OCI-LY7 (cell line): ENCODE measurements around the gene SUMF1. TPM values are rescaled to one million over a fixed set of nuclear protein-coding genes. Genes with fewer than 3 reads are reported as not detected.

Experiments used
- BruUV-seq: library from RNA; stranded (reverse); fragments of 400-500 nt; replicated peaks from 2 replicates; lab custom pipeline; 2021; lab: Mats Ljungman, UMichigan
- CTCF ChIA-PET: fragments of 300-600 bp; sonication (Branson Sonifier 250); formaldehyde crosslinking; loops from one replicate; lab custom pipeline; 2022; ENCODE audit warnings: antibody characterized with exemption; ENCODE audit not compliant: unreplicated experiment; lab: Charles Lee
- POLR2A ChIA-PET: fragments of 300-600 bp; sonication (Branson Sonifier 250); formaldehyde crosslinking; loops from one replicate; lab custom pipeline; 2022; ENCODE audit warnings: antibody characterized with exemption; lab: Charles Lee
- DNase-seq: peaks from one replicate; pipeline ENCODE4 v3.0.0-alpha.2; 2015; ENCODE audit warnings: low spot score
- H2AFZ ChIP-seq: fragments of 200-600 bp; sonication (generic), shearing (Covaris generic); 2 replicates; pipeline ENCODE4 v1.6.1; 2014; ENCODE audit warnings: mild to moderate bottlenecking, antibody characterized with exemption, low read length, moderate library complexity
- H3K27ac ChIP-seq: fragments of 200-600 bp; sonication (generic); 2 replicates; pipeline ENCODE4 v1.5.1; 2014; ENCODE audit warnings: mixed run types, low read depth, mild to moderate bottlenecking, moderate library complexity, low read length, inconsistent platforms; ENCODE audit not compliant: poor library complexity, severe bottlenecking
- H3K36me3 ChIP-seq: fragments of 200-600 bp; sonication (generic); 2 replicates; pipeline ENCODE4 v1.6.1; 2014; ENCODE audit warnings: mild to moderate bottlenecking, antibody characterized with exemption, low read length, moderate library complexity, mixed read lengths; ENCODE audit not compliant: insufficient read depth
- H3K4me1 ChIP-seq: fragments of 200-600 bp; sonication (generic); 2 replicates; pipeline ENCODE4 v1.5.1; 2014; ENCODE audit warnings: mild to moderate bottlenecking, low read length; ENCODE audit not compliant: insufficient read depth, poor library complexity, severe bottlenecking
- H3K4me2 ChIP-seq: fragments of 200-600 bp; sonication (generic); 2 replicates; pipeline ENCODE4 v1.6.1; 2014; ENCODE audit warnings: mild to moderate bottlenecking, low read length
- H3K4me3 ChIP-seq: fragments of 200-600 bp; sonication (generic); 2 replicates; pipeline ENCODE4 v1.5.1; 2014; ENCODE audit warnings: mild to moderate bottlenecking, low read depth, low read length; ENCODE audit not compliant: poor library complexity, severe bottlenecking
- H3K79me2 ChIP-seq: fragments of 200-600 bp; sonication (generic); 2 replicates; pipeline ENCODE4 v1.6.1; 2016; ENCODE audit warnings: low read depth, mild to moderate bottlenecking, low read length, moderate library complexity, mixed read lengths; ENCODE audit not compliant: insufficient read depth
- H3K9me2 ChIP-seq: fragments of 200-600 bp; sonication (generic); 2 replicates; pipeline ENCODE4 v1.6.1; 2016; ENCODE audit warnings: mild to moderate bottlenecking, low read length, mixed read lengths; ENCODE audit not compliant: insufficient read depth
- H3K9me3 ChIP-seq: fragments of 200-600 bp; sonication (generic); 2 replicates; pipeline ENCODE4 v1.6.1; 2014; ENCODE audit warnings: mild to moderate bottlenecking, mixed run types, low read length, mixed read lengths
- H4K20me1 ChIP-seq: fragments of 200-600 bp; sonication (generic); 2 replicates; pipeline ENCODE4 v1.6.1; 2014; ENCODE audit warnings: mild to moderate bottlenecking, antibody characterized with exemption, low read length, moderate library complexity, mixed read lengths; ENCODE audit not compliant: insufficient read depth
- CTCF ChIP-seq: fragments of 200-600 bp; sonication (generic); conservative IDR thresholded peaks from 2 replicates; pipeline ENCODE4 v1.5.1; 2014; ENCODE audit warnings: mild to moderate bottlenecking, antibody characterized with exemption, low read length, moderate library complexity, mixed read lengths
- EZH2phosphoT487 ChIP-seq: fragments of 200-600 bp; sonication (generic); IDR thresholded peaks from 2 replicates; pipeline ENCODE4 v1.6.1; 2018; ENCODE audit warnings: low read depth, borderline replicate concordance, mild to moderate bottlenecking, mixed run types, antibody characterized with exemption, low read length, moderate library complexity, mixed read lengths
- intact Hi-C: fragments of 100-400 bp; cut with micrococcal nuclease; formaldehyde crosslinking; loops from one replicate; pipeline ENCODE4 v1.10.0; 2022; ENCODE audit not compliant: unreplicated experiment
- total RNA-seq, 2 experiments: library from RNA; depleted of rRNA in 1 of 2; stranded (reverse); fragments of >200 nt in 1 of 2; shearing (Covaris generic) in 1 of 2; gene quantifications; 2 replicates each; pipeline ENCODE4 v1.2.3, GENCODE V29; 2014 to 2022

Gene SUMF1
- total RNA-seq, 2 experiments from 2014 or later: 9.1 to 11.9 TPM

GRCh38 chr3:4497005-4497692, 30.1 kb upstream of the SUMF1 start:
- Histone ChIP-seq H3K4me1 (peaks cover 39% of the 10 kb centered on the region), H4K20me1 (peaks cover 9% of the 10 kb centered on the region; the same call in 1 of the 2 replicates), H3K36me3 (peaks cover 63% of the 10 kb centered on the region), H2AFZ (no peak overlapping the region), H3K4me3 (peak overlapping the region; percentile 91), H3K79me2 (peaks cover 47% of the 10 kb centered on the region), H3K9me2 (no peaks in the 10 kb centered on the region), H3K4me2 (peak overlapping the region; percentile 85), H3K27ac (no peak overlapping the region), H3K9me3 (no peaks in the 10 kb centered on the region)
- CTCF ChIA-PET: no interaction called here
- TF ChIP-seq CTCF (no peak), EZH2phosphoT487 (no peak)
- POLR2A ChIA-PET: interaction anchor here (1.6 kb wide), 1 partner anchor 10 kb away, joined by 4 read pairs; no protein-coding TSS in a partner anchor
- intact Hi-C loops: no loop called here
- DNase-seq: no peak
- BruUV-seq: no TSS peak

GRCh38 chr3:4496087-4496452, 29.0 kb upstream of the SUMF1 start:
- Histone ChIP-seq H3K9me2 (no peaks in the 10 kb centered on the region), H3K4me2 (peak overlapping the region; percentile 85), H2AFZ (no peak overlapping the region), H3K9me3 (no peaks in the 10 kb centered on the region), H3K4me1 (peaks cover 36% of the 10 kb centered on the region), H4K20me1 (peaks cover 9% of the 10 kb centered on the region; the same call in 1 of the 2 replicates), H3K79me2 (peaks cover 43% of the 10 kb centered on the region), H3K36me3 (peaks cover 53% of the 10 kb centered on the region), H3K4me3 (peak overlapping the region; percentile 91), H3K27ac (peak overlapping the region; percentile 71)
- TF ChIP-seq EZH2phosphoT487: no peak
- CTCF ChIA-PET: no interaction called here
- no TSS peak for BruUV-seq
- POLR2A ChIA-PET: interaction anchor here (0.8 to 6.9 kb wide), 4 partner anchors 10 to 701 kb away, joined by 4 to 206 read pairs (median 4); no protein-coding TSS in a partner anchor
- DNase-seq: peak; percentile 33
- intact Hi-C loops: no loop called here

- BruUV-seq: no TSS peak
Measured at GRCh38 chr3:4495294-4496086, 28.4 kb upstream of the SUMF1 start.

More at GRCh38 chr3:4495294-4496086, 28.4 kb upstream of the SUMF1 start:
- Histone ChIP-seq H3K4me3 (peak overlapping the region; percentile 91), H2AFZ (no peak overlapping the region), H3K4me2 (peak overlapping the region; percentile 85), H3K9me3 (no peaks in the 10 kb centered on the region), H3K79me2 (peaks cover 43% of the 10 kb centered on the region), H3K27ac (peak overlapping the region; percentile 71), H4K20me1 (peaks cover 9% of the 10 kb centered on the region; the same call in 1 of the 2 replicates), H3K9me2 (no peaks in the 10 kb centered on the region), H3K36me3 (peaks cover 48% of the 10 kb centered on the region), H3K4me1 (peaks cover 35% of the 10 kb centered on the region)
- POLR2A ChIA-PET: interaction anchor here (0.7 to 6.9 kb wide), 8 partner anchors 11 to 702 kb away, joined by 3 to 206 read pairs (median 4); no protein-coding TSS in a partner anchor
- intact Hi-C loops: no loop called here
- peak; percentile 22 for DNase-seq
- CTCF ChIA-PET: interaction anchor here (1.2 kb wide), 1 partner anchor 10 kb away, joined by 3 read pairs; no protein-coding TSS in a partner anchor
- TF ChIP-seq CTCF: no peak
- no peak for TF ChIP-seq EZH2phosphoT487
